Calu3 (cell line): ENCODE results near the gene PLD4. TPM values are rescaled to one million over a fixed set of nuclear protein-coding genes. Genes with fewer than 3 reads are reported as not detected.

Experiments
- BruUV-seq: library from RNA; stranded (reverse); fragments of 400-500 nt; replicated peaks from 2 replicates; lab custom pipeline; 2021; lab: Mats Ljungman, UMichigan
- CTCF ChIA-PET: fragments of 300-600 bp; sonication (Branson Sonifier 250); formaldehyde crosslinking; loops from one replicate; lab custom pipeline; 2022; ENCODE audit warnings: antibody characterized with exemption; lab: Charles Lee
- DNase-seq: peaks from one replicate; pipeline ENCODE4 v3.0.0; 2022
- H3K27ac Mint-ChIP-seq: one replicate; pipeline ENCODE4 v1.8.0; 2022; ENCODE audit warnings: mixed read lengths; ENCODE audit not compliant: unreplicated experiment
- H3K27me3 Mint-ChIP-seq: one replicate; pipeline ENCODE4 v1.8.0; 2022; ENCODE audit warnings: mixed read lengths; ENCODE audit not compliant: unreplicated experiment
- H3K36me3 Mint-ChIP-seq: one replicate; pipeline ENCODE4 v1.8.0; 2022; ENCODE audit warnings: mild to moderate bottlenecking, moderate library complexity, mixed read lengths; ENCODE audit not compliant: insufficient read depth, unreplicated experiment
- H3K4me1 Mint-ChIP-seq: one replicate; pipeline ENCODE4 v1.8.0; 2022; ENCODE audit warnings: mild to moderate bottlenecking, low read depth, mixed read lengths; ENCODE audit not compliant: unreplicated experiment
- H3K4me3 Mint-ChIP-seq: one replicate; pipeline ENCODE4 v1.8.0; 2022; ENCODE audit warnings: mild to moderate bottlenecking, low read depth, moderate library complexity, mixed read lengths; ENCODE audit not compliant: unreplicated experiment
- H3K9me3 Mint-ChIP-seq: one replicate; pipeline ENCODE4 v1.8.0; 2022; ENCODE audit warnings: low read depth, mixed read lengths; ENCODE audit not compliant: unreplicated experiment
- CTCF ChIP-seq: fragments of 200-600 bp; IDR thresholded peaks from one replicate; pipeline ENCODE4 v1.8.0; 2022; ENCODE audit warnings: antibody characterized with exemption; ENCODE audit not compliant: unreplicated experiment
- intact Hi-C: fragments of 100-400 bp; cut with micrococcal nuclease; formaldehyde crosslinking; loops from one replicate; pipeline ENCODE4 v1.10.0; 2022; ENCODE audit not compliant: unreplicated experiment
- total RNA-seq: library from RNA; stranded (reverse); gene quantifications from 2 replicates; pipeline ENCODE4 v1.2.3, GENCODE V29; 2022

PLD4 gene
- total RNA-seq, 1 experiment from 2014 or later, result 0.09 TPM

GRCh38 chr14:104980611-104981531 is 56.2 kb downstream of the PLD4 start:
- Mint-ChIP-seq H3K9me3 (no peaks in the 10 kb centered on the region), H3K27me3 (no peaks in the 10 kb centered on the region), H3K36me3 (peaks cover 43% of the 10 kb centered on the region), H3K4me1 (peaks cover 44% of the 10 kb centered on the region), H3K4me3 (no peak overlapping the region), H3K27ac (no peak overlapping the region)
- BruUV-seq, result no TSS peak
- no peak for DNase-seq
- intact Hi-C loops, result no loop called here
- TF ChIP-seq CTCF, result no peak
- CTCF ChIA-PET, result no interaction called here

GRCh38 chr14:104981699-104982541 is 57.2 kb downstream of the PLD4 start:
- CTCF ChIA-PET, result no interaction called here
- Mint-ChIP-seq H3K4me1 (peaks cover 37% of the 10 kb centered on the region), H3K36me3 (peaks cover 47% of the 10 kb centered on the region), H3K4me3 (no peak overlapping the region), H3K27me3 (no peaks in the 10 kb centered on the region), H3K27ac (no peak overlapping the region), H3K9me3 (no peaks in the 10 kb centered on the region)
- TF ChIP-seq CTCF, result no peak
- no peak for DNase-seq
- intact Hi-C loops, result no loop called here
- no TSS peak for BruUV-seq

GRCh38 chr14:104982548-104983230 is 58.0 kb downstream of the PLD4 start:
- DNase-seq, result no peak

More at GRCh38 chr14:104982548-104983230, 58.0 kb downstream of the PLD4 start:
- CTCF ChIA-PET, result no interaction called here
- H3K9me3 Mint-ChIP-seq, result no peaks in the 10 kb centered on the region
- intact Hi-C loops, result no loop called here
- no peak for TF ChIP-seq CTCF
- H3K27me3 Mint-ChIP-seq, result no peaks in the 10 kb centered on the region
- no peak overlapping the region for H3K27ac Mint-ChIP-seq
- H3K36me3 Mint-ChIP-seq, result peaks cover 41% of the 10 kb centered on the region
- no TSS peak for BruUV-seq
- H3K4me1 Mint-ChIP-seq, result peaks cover 39% of the 10 kb centered on the region
- H3K4me3 Mint-ChIP-seq, result no peak overlapping the region

Other genes starting within 250 kb of the PLD4 start
- 208 and 220 TPM in 2 replicates for gene INF2, start 235.3 kb upstream of the PLD4 start, total RNA-seq
- 8.6 and 10.0 TPM in 2 replicates for gene ADSS1, start 200.7 kb upstream of the PLD4 start, total RNA-seq
- 72.3 and 73.3 TPM in 2 replicates for gene SIVA1, start 171.7 kb upstream of the PLD4 start, total RNA-seq
- 118 and 120 TPM in 2 replicates for gene AKT1, start 129.1 kb upstream of the PLD4 start, total RNA-seq
- gene ZBTB42, start 123.8 kb upstream of the PLD4 start, total RNA-seq, result 11.8 and 13.9 TPM in 2 replicates
- 60.2 and 67.6 TPM in 2 replicates for gene CEP170B, start 59.6 kb upstream of the PLD4 start, total RNA-seq
- gene AHNAK2, start 53.5 kb downstream of the PLD4 start, total RNA-seq, result 42.0 and 56.5 TPM in 2 replicates
- 12.8 and 13.8 TPM in 2 replicates for gene CLBA1, start 60.9 kb downstream of the PLD4 start, total RNA-seq
- gene CDCA4, start 96.2 kb downstream of the PLD4 start, total RNA-seq, result 28.9 and 32.4 TPM in 2 replicates
- gene GPR132, start 140.6 kb downstream of the PLD4 start, total RNA-seq, result 1.4 TPM in 2 replicates
- gene JAG2, start 243.9 kb downstream of the PLD4 start, total RNA-seq, result 13.8 and 17.6 TPM in 2 replicates